A549 (cell line): ENCODE data around the gene PDE10A.

ENCODE experiments used
- CTCF ChIP-seq: fragments of >200 bp; sonication (Bioruptor Twin); formaldehyde crosslinking; IDR thresholded peaks from 3 replicates; pipeline ENCODE4 v1.5.1; 2016
- EP300 ChIP-seq, 2 experiments: fragments of >200 bp; sonication (Bioruptor Twin); formaldehyde crosslinking; IDR thresholded peaks; 2 replicates in 1 of 2; 3 replicates in 1 of 2; pipeline ENCODE4 v1.6.1; 2016 to 2017
- RAD21 ChIP-seq, 2 experiments: fragments of >200 bp in 1 of 2; sonication (Bioruptor Twin) in 1 of 2; formaldehyde crosslinking in 1 of 2; IDR thresholded peaks in 1 of 2; conservative IDR thresholded peaks in 1 of 2; 2 replicates in 1 of 2; 3 replicates in 1 of 2; pipeline ENCODE4 v1.6.1; 2012 to 2018; ENCODE audit warnings: inconsistent platforms in 1 of 2
- REST ChIP-seq: fragments of 200-600 bp; sonication (generic); IDR thresholded peaks from 2 replicates; pipeline ENCODE4 v1.6.1; 2016; ENCODE audit warnings: antibody characterized with exemption, mild to moderate bottlenecking, moderate library complexity

GRCh38 chr6:165661664-165662025 is 1.4 kb downstream of the PDE10A start:
- TF ChIP-seq REST = no peak
- no peak for TF ChIP-seq EP300 (IDR thresholded peaks at IDR 0.05)
- no peak for TF ChIP-seq CTCF
- no peak for TF ChIP-seq RAD21 (conservative IDR thresholded peaks at IDR 0.05 in 1 of 2, IDR thresholded peaks at IDR 0.05 in 1 of 2)
